NOMO-1 (cell line): ENCODE results near the gene RAMP1.
"Not testable (repeated sequence)": the region's sequence is repeated elsewhere in the genome, so short reads cannot be mapped to it uniquely, and the experiment has no call there.

Experiments used
- DNase-seq, 2 experiments: peaks; one replicate each; lab custom pipeline; 2025; ENCODE audit not compliant: unreplicated experiment in 2 of 2; lab: John Stamatoyannopoulos, UW

The RAMP1 gene

GRCh38 chr2:237942513-237942899 lies 83.1 kb downstream of the RAMP1 start:
- DNase-seq: no peak

- DNase-seq: no peak
These were observed 84.1 kb downstream of the RAMP1 start for GRCh38 chr2:237943395-237944094.

- no peak for DNase-seq
These were observed 84.9 kb downstream of the RAMP1 start for GRCh38 chr2:237944302-237944701.

GRCh38 chr2:237946423-237946822 lies 87.0 kb downstream of the RAMP1 start:
- no peak for DNase-seq

GRCh38 chr2:237951354-237951753 lies 91.9 kb downstream of the RAMP1 start:
- not testable (repeated sequence) for DNase-seq

- DNase-seq: no peak
These were observed 92.5 kb downstream of the RAMP1 start for GRCh38 chr2:237951878-237952277.

GRCh38 chr2:237952851-237953250 lies 93.4 kb downstream of the RAMP1 start:
- no peak for DNase-seq

- no peak for DNase-seq
These were observed 96.4 kb downstream of the RAMP1 start for GRCh38 chr2:237955640-237956401.

- no peak for DNase-seq
These were observed 96.9 kb downstream of the RAMP1 start for GRCh38 chr2:237956402-237956736.

GRCh38 chr2:237961637-237962036 lies 102.2 kb downstream of the RAMP1 start:
- DNase-seq: no peak
